RPMI8226 (cell line): ENCODE data around the gene ABCC6.
"Not testable (repeated sequence)": the region's sequence is repeated elsewhere in the genome, so short reads cannot be mapped to it uniquely, and the experiment has no call there.

ENCODE experiments used
- DNase-seq: peaks from one replicate; pipeline ENCODE4 v3.0.0-alpha.2; 2015

ABCC6 gene

DNA sequence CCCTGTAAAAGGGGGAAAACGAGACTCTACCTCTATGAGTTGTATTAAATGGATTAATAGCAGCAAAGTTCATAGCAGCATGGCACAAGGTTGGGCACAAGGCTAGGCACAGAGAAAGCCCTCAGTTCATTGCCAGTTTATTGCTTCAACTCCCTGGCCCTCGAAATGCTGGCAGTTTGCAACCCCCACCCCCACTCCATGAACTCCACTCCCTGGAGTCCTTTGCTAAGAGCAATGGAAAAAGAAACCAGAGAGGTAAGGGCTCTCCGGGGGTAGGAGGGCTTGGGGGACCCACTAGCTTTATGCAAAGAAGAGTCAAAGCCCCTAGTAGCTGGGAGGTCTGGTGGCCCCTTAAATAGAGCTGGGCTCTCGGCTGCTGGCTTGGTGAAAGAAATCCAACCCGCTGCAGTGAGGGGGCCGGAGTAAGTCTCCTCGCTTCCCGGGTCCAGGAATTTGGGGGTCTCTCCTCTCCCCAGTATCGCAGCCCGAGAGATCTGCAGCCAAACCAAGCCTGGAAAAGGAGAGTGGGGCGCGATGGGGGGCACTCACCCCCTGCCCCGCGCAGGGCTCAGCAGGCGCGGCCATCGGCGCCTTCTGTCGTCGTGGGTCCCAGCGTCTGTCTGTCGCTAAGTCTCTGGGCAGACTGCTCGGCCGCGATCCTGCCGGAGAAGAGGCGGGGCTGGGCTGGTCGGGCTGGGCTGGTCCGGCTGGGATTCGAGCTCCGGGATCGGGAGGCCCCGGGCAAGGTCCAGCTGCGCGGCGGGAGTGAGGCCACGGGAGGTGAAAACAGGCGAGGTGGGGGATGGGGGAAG lies at the start of gene ABCC6:
Gene ABCC6, minus strand, starts transcription at position 645 of the 812 bp plus-strand sequence. Its CDS starts 60 bp downstream, at position 585.
- not testable (repeated sequence) for DNase-seq

DNA sequence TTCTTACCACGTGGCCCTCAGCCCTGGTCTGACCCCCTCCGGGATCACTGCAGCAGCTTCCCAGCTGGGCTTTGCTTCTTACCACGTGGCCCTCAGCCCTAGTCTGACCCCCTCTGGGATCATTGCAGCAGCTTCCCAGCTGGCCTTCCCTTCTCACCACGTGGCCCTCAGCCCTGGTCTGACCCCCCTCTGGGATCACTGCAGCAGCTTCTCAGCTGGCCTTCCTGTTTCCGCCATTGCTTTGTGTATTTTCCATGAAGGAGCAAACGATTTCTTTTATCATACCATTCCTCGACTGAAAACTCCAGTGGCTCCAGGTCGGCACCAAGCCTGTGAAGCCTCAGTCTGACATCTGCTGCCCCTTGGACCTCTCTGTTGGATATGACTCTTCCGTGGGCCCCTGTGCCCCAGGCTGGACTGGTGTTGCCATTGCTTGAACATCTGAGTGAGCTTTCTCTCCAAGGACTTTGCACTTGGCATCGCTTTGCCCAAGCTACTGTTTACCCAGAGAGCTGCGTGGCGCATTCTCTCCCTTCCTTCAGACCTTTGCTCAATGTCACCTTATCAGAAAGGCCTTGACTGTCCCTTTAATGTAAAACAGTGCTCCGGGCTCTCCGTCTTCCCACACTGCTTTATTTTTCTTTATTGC lies 49.4 kb upstream of the ABCC6 start:
- not testable (repeated sequence) for DNase-seq

DNA sequence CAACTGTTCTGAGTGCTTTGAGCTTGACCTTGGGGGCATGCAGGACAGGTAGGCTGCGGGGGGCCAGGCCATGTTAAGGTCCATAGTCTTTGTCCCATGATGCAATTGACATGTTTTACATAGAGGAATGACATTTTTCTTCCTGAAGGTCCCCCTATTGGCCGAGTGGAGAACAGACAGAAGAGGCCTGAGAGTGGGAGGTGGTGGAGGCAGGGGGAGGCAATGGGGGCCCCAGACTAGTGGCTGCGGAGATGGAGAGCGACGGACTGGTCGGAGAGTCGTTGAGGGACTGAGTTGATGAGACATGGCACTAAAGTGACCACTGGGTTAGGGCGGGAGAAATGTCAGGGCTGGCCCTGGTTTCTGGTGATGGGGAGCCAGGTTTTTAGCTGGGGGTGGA lies 48.4 kb upstream of the ABCC6 start:
- not testable (repeated sequence) for DNase-seq

DNA sequence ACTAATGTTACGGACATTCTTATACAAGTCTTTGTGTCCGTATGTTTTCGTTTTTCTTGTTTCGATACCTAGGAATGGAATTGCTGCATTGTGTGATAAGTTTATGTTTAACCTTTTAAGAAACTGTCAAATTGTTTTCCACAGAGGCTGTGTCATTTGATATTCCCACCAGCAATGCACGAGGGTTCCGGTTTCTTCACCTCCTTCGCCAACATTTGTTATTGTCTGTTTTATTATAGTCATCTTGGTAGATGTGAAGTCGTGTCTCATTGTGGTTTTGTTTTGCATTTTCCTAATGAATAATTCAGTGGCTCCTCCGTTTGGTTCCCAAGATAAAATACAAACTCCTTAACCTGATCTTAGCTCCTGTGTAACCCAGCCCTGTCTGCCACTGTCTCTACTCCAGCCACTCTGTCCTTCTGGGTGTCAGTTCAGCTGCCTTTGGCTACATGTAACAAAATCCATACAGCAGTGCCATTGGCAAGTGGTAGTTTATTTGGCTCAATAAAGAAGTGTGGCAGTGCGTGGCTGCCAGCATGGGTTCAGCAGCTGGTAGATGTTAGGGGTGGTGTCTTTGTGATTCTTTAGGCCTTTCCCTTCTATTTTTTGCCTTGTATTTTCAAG lies 45.0 kb upstream of the ABCC6 start:
- DNase-seq, result not testable (repeated sequence)

DNA sequence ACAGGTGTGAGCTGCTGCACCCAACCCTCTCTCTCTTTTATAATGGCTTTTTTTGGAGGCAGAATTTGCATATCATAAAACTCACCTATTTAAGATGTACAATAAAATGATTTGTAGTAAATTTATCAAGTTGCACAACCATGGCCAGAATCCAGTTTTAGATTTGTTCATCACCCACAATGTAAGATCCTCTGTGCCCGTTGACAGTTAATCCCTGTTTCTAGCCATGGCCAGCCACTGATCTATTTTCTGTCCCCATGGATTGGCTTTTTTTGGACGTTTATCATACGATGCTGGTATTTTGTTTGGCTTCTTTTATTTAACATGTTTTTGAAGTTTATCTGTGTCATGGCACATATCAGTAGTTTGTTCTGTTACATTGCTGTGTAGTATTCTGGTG lies 44.4 kb upstream of the ABCC6 start:
- DNase-seq, result not testable (repeated sequence)

DNA sequence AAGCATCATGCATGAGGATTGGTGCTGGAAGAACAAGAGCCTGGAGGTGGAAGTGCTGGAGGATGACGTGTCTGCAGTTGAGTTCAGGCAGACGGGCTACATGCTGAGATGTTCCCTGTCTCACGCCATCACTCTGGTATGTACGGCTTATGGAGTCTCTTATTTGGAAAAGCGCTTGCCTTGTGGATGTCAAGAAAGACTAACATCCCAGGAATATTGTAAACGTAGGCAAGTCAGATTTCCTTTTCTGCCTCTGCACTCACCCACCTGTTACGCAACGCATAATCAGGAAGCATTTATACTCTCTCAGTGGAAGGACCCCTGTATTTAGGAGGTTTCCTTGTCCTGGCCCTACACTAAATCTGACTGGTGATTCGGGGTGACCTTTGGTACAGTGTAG lies 41.8 kb upstream of the ABCC6 start:
- not testable (repeated sequence) for DNase-seq

DNA sequence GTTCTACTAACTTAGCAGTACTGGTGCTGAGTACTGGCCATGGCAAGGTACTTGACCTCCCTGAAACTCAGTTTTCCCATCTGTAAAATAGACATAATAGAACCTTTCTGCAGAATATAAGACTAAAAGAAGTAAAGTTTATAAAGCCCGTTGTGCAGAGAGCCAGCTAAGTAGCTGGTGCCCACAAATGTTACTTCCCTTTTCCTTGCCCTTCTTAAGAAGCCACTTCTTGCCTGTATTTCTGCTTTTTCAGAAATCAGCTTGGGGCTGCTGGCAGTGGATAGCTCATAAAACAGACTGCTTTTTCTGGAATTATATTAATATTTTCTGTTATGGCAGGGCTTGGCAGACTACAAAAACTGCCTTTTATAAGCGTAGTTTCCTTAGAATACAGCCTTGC lies 40.7 kb upstream of the ABCC6 start:
- not testable (repeated sequence) for DNase-seq

DNA sequence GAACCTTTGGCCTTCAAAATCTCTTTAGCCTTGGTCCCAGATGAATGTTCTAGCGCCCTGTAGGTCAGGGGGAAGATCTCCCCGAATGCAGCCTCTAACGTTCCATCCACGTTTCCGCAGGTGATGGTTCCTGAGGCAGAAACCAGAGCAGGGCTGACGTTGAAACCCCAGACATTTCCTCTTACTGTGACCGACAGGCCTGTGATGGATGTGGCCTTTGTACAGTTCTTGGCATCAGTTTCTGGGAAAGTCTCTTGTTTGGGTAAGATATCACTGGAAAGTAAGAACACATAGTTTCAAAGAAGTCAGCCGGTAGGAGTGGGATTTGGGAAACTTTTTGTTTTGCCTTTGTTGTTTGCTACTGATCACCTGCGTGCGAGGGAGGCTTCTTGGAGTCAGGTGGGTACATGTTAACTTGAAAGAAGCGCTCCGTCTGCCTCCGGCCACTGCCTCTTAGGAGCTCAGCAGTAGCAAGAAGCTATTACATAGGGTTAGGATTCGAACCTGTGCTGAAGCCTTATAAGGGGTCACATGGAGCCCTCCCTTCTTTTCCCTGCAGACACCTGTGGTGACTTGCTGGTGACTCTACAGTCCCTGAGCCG lies 39.8 kb upstream of the ABCC6 start:
- not testable (repeated sequence) for DNase-seq

DNA sequence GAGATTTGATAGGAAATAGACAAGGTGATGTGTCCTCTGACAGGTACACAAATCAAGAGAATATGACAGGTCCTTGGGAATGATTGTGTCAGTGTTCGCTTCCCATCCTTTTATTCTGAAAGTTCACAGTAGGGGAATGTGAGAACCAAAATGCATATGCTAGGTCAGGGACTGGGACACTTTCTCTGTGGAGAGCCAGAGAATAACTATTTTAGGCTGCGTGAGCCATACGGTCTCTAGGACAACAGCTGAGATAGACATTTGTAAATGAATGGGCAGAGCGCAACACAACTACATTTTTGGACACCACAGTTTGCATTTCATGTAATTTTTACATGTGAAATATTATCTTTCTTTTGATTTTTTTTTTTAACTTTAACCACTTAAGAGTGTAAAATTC lies 36.7 kb upstream of the ABCC6 start:
- not testable (repeated sequence) for DNase-seq

DNA sequence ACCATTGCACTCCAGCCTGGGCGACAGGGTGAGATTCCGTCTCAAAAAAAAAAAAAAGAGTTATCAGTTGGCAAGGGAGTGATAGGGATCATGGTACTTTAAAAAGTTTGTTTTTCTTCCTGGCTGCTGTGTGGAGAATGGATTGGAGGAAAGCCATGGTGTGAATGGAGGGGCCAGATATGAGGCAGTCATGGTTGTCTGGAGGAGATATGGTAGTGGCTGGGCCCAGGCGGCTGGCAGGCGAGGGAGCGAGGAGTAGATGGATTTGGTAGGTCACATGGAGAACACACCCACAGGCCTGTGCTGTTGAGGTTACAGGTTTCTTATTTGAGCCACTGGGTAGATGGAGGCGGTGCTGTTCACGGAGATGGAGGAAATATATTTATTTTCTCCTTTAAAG lies 35.5 kb upstream of the ABCC6 start:
- not testable (repeated sequence) for DNase-seq

DNA sequence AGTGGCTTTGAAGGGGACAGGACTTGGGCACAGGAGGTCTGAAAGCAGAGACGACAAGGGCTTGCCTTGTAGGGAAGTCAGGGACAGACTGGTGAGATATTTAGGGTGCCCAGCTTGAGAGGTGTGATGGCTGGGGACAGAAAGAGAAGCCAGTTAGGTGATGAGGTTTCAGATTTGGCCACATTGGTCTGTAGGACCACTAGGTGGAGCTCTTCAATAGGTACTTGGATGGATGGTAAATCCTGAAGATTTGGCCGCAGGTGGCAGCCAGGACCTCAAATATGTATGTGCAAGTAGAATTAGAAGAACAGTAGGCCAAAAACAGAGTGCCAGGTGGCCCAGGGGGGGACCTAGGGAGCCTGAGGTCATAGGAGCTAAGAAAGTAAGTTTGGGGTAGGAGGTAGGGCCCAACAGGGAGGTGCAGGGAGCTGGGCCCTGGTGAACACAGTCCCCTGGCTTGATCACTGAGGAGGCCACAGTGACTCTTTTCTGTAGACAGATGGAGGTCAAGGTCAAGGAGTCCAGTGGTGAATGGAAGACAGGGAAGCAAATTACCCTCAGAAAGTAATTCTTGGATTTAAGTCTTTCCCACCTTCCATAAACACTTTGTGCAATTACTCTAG lies 34.1 kb upstream of the ABCC6 start:
- DNase-seq, result not testable (repeated sequence)

DNA sequence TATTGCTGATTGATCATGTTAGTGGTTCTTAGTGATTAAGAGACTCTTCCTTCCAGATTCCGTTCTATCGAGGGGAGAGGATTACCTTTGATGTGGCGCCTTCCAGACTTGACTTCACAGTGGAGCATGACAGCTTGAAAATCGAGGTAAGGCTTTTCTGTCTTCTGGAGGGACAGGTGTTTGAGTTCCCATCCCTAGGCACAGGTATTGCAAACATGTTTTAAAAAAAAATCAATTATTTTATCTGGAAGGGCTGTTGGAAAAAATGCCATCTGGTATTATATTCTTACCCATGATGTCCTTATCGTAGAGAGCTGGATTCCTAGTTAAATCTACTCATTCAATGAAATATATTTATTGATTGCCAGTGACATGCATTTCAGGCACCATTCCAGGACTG lies 29.1 kb upstream of the ABCC6 start:
- DNase-seq, result not testable (repeated sequence)

DNA sequence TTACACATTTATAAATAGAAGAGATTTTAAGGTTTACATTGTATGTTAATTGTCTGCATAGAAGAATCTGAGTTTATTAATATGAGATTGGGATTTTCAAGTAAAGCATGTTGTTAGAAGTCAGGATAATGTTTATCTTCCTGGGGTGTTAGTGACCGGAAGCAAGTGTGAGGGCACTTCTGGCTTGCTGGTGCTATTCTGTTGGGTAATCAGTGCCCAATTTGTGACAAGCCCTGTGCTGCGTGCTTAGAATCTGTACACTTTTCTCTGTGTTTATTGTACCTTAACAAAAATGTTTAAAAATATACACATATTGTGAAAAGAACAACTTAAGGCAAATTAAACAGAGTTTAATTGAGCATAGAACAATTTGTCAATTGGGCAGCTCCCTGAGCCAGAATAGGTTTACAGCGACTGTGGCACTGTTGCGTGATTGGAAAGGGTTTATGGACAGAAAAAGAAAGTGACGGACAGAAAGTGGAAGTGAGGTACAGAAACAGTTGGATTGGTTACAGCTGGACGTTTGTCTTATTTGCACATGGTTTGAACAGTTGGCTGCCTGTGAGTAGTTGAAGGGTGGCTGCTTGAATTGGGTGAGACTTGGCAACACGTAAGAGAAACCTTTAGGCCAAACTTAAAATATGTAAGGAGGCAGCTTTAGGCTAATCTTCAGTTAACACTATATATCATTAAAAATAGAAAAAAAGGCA lies 26.5 kb upstream of the ABCC6 start:
- not testable (repeated sequence) for DNase-seq

DNA sequence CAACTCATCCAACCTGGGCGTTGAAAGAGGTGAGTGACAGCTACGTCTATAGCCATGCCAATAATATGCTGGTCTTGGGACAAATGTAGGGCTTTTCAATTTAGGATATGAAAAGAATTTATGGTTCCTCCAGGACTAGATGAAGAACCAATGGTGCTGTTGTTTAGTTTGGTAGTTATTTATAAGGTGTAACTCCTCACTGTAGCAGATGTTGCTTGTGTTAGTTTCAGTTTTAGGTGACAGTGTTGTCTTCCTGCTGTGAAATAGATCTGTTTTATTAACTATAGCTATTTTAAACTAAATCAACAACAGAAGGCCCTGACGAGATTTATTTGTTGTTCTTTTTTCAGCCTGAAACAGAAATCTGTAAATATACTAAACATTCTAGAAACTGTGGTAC lies 24.1 kb upstream of the ABCC6 start:
- not testable (repeated sequence) for DNase-seq

DNA sequence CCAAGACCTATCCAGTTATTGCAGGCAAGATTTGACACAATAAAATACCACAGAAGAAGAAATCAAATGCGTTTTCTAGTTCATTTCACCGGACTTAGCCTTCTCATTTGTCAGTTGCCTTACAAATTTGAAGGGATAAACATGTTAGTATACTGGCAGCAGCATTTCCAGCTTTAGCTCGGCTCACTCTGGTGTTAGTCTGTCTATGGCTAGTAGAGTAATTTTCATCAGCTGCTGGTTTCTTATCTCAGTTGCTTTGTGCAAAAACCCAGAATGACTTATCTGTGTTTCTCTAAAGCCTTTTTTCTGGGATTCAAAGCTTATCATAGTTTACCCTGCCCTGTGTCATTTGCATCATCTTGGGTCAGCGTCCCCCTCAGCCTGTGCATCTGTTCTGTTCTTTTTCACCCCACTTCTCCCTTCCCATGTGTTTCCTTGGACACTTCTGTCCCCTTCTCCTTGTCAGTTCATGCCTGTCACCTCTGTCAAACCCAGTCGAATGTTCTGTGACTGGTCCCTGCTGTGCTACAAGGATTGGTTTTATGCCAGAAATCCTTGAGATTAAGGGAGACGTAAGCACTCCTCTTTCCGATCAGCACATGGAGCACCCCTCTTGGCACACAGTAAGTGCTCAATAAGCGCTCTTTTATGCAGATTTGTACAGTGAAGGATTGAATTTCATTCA lies 23.4 kb upstream of the ABCC6 start:
- not testable (repeated sequence) for DNase-seq

DNA sequence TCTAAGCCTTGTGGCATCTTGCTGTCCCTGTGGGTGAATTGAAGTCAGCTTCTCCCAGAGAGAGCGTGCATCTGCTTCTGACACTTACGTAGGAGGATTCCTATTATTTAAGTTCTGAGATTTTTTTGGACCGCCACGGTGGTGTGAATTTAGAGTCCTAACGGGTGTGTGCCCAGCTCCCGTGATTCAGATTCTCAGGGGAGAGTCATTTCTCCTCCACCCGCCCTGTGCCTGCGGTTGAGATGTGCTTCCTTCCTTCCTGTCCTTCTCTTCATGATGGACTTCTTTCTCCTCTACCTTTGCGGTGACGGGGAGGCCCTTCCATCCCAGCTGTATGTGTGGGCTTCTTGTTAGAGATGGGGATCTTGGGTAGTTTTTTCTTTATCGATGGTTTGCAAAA lies 20.6 kb upstream of the ABCC6 start:
- not testable (repeated sequence) for DNase-seq

DNA sequence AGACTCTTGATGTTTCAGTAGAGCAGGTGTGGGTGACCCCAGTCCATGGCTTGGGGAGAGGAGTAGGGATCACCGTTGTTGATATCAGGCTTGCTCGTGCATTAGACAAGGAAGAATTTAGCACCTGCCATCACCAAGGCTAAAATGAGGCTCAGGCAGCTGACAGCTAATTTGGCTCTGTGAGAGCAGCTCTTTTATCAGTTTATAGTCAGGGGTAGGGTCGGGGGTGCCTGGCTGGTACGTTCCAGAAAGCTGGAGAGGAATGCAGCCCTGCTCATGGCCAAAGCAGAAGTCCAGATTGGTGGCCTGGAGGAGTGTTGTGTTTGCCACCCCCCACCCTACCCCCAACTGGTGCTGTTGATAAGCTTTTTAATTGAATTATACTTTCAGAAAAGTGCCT lies 17.4 kb upstream of the ABCC6 start:
- not testable (repeated sequence) for DNase-seq

DNA sequence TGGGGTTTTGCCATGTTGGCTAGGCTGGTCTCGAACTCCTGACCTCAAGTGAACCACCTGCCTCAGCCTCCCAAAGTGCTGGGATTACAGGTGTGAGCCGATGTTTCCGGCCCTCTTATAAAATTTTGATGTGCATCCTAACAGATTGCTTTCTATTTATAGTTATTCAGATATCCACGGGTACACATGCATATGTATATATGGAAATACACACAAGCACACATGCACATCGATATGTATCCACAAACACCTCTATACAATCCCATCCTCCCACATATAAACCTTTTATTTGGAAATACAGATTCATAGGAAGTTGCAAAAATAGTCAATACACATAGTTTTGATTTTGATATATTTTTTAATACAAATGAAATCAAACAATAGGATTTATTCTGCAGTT lies 14.4 kb upstream of the ABCC6 start:
- DNase-seq, result not testable (repeated sequence)

DNA sequence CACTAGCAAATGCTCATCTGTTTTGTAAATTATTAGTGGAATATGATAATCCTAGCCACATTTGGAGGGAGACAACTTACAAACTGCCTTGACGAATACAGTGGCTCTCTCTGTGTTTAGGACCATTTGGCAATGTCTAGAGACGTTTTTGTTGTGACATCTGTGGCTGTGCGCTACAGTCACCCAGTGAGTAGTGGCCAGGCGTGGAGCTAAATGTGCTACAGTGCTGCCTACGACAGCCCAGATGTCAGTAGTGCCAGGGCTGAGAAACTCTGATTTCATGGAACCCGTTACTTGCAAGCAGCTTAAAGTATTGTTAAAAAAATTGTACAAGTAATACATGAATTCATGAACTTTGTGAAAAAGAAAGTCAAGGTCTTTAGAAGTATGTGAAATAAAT lies 13.8 kb upstream of the ABCC6 start:
- not testable (repeated sequence) for DNase-seq

DNA sequence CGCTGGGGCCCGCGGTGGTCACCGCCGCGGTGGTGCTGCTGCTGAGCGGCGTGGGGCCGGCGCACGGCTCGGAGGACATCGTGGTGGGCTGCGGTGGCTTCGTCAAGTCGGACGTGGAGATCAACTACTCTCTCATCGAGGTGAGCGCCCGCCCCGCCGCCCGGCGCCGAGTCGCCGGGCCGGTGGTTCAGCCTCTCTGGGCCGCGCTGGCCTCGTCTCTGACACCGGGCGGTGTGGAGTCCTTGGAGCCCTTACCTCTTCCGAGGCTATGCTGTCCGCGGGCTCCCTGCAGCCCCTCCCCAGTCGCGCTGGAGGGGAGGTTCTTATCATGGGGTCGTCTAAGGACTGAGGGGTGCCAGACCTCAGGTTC lies 9.4 kb upstream of the ABCC6 start:
- not testable (repeated sequence) for DNase-seq

DNA sequence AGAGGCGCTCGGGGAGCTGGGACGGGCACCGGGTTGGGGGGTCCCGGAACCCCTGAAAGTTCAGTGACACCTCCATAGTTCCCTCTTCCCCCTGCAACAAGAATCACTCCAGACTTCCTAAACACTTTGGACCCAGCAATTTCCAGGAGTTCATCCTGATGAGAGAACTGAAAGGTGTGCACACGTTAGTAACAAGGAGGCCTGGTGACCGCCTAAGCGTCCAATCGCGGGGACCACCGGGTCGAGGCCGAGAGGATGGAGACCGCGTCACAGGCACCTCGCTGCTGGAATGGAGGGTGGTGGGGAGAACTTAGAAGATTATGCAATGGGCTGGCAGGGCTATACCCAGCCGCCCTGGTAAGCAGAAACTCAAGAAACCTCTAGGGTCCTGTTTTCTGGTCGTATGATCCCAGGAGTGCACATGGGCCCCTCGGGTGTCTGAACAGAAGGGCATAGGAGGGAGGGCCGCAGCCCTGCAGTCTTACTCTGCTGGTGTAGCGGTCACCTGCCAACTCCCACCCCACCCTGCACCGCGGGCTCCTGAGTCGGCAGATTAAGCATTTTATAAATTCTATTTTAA lies 458 bp upstream of the ABCC6 start:
- DNase-seq, result not testable (repeated sequence)
